NOMO-1 treated with dmso at 0.1 percent for 144 hours (cell line): ENCODE results near the gene HBZ.
"Not testable (repeated sequence)": the region's sequence is repeated elsewhere in the genome, so short reads cannot be mapped to it uniquely, and the experiment has no call there.

ENCODE experiments used
- DNase-seq: peaks from one replicate; lab custom pipeline; 2025; ENCODE audit not compliant: unreplicated experiment; lab: John Stamatoyannopoulos, UW

Gene HBZ

DNA sequence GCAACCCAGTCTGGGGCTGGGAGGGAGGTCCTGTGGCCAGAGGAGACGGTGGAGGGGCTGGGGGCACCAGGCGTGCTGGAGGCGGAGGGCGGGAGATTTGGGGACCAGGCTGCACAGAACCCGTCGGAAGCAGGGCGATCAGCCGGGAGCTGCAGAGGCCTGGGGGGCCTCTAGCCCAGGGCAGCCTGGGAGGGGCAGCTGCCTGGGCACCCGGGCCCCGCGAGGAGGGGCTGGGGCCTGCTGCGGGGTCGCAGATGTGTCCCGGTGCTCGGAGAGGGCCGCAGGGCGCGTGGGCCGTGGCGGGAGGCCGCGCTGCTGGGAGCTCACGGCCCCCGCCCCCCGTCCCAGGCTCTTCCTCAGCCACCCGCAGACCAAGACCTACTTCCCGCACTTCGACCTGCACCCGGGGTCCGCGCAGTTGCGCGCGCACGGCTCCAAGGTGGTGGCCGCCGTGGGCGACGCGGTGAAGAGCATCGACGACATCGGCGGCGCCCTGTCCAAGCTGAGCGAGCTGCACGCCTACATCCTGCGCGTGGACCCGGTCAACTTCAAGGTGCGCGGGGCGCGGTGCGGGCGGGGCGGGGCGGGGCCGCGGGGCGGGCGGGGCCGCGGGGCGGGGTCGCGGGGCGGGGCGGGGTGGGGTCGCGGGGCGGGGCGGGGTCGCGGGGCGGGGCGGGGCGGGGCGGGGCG is 11.8 kb downstream of the HBZ start:
- DNase-seq: not testable (repeated sequence)

DNA sequence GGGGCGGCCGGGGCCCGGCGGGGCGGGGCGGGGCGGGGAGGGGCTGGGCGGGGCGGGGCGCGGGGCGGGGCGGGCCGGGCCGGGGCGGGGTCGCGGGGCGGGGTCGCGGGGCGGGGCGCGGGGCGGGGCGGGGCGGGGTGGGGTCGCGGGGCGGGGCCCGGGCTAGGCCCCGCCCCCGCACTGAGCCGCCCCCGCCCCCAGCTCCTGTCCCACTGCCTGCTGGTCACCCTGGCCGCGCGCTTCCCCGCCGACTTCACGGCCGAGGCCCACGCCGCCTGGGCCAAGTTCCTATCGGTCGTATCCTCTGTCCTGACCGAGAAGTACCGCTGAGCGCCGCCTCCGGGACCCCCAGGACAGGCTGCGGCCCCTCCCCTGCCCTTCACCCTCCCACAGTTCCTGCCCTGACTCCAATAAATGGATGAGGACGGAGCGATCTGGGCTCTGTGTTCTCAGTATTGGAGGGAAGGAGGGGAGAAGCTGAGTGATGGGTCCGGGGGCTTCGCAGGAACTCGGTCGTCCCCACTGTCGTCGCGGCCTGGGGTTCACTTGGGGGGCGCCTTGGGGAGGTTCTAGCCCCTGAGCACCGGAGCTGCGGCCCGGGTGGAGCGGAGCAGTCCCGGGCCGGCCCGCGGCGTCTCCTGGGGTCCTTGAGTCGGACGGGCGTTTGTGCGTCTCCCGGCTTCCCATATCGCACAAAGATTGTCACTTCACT is 12.5 kb downstream of the HBZ start:
- DNase-seq: no peak

- no peak for DNase-seq
Measured at GRCh38 chr16:165539-166374, 13.3 kb downstream of the HBZ start, which contains the start of gene HBM. Gene HBM, plus strand, starts transcription at chr16:165978. Its CDS starts 20 bp downstream, at chr16:165998.

- DNase-seq: no peak
Measured at GRCh38 chr16:166375-167121, 14.1 kb downstream of the HBZ start.

DNA sequence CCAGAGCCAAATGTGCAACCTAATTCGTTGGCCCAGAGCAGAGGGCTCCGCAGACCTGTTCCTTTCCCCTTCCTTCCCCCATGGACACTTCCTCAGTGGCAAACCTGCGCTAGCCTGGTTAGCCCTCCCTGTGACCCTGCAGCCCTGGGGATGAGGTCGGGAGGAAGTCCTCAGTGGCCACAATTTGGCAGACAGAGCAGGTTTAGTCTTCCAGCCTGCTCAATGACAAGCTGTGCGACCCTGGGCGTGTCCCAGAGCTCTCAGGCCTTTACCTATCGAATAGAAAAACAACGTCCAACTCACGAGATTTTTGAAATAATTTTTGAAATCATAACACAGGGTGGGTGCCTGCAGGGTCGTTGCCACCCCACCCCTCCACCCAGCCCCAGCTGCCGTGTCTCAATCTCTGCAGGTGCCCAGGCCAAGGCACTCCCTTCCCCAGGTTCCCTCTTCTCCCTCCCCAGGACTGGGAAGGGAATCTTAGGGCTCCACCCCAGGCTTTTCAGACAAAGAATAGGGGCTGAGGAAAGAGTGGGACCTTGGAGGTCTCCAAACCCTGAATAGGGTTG is 14.8 kb downstream of the HBZ start:
- DNase-seq: no peak

DNA sequence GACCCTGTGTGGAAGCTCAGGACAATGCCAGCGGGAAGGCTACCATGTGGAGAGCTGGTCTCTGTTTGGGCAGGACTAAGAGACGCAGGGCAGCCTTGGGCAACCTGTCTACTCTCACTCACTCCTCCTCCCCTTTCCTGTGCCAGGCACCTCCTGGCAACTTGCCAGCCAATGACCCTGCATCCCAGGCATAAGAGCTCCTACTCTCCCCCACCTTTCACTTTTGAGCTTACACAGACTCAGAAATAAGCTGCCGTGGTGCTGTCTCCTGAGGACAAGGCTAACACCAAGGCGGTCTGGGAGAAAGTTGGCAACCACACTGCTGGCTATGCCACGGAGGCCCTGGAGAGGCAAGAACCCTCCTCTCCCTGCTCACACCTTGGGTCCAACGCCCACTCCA is 16.0 kb downstream of the HBZ start:
- DNase-seq: no peak

DNA sequence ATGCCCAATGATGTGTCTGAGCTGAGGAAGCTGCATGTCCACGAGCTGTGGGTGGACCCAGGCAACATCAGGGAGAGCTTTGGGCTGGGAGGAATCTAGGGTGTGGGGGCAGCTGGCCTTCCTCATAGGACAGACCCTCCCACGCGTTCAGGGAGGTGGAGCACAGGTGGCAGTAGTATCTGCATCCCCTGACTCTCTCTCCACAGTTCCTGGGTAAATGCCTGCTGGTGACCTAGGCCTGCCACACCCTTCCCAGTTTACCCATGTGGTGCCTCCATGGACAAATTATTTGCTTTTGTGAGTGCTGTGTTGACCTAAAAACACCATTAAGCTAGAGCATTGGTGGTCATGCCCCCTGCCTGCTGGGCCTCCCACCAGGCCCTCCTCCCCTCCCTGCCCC is 16.6 kb downstream of the HBZ start:
- DNase-seq: no peak

- DNase-seq: not testable (repeated sequence)
Measured at GRCh38 chr16:170088-170507, 17.7 kb downstream of the HBZ start.

DNA sequence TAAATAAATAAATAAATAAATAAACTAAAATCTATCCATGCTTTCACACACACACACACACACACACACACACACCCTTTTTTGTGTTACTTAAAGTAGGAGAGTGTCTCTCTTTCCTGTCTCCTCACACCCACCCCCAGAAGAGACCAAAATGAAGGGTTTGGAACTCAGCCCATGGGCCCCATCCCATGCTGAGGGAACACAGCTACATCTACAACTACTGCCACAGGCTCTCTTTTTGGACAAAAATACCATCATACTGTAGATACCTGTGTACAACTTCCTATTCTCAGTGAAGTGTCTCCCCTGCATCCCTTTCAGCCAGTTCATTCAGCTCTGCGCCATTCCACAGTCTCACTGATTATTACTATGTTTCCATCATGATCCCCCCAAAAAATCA is 18.3 kb downstream of the HBZ start:
- DNase-seq: no peak

DNA sequence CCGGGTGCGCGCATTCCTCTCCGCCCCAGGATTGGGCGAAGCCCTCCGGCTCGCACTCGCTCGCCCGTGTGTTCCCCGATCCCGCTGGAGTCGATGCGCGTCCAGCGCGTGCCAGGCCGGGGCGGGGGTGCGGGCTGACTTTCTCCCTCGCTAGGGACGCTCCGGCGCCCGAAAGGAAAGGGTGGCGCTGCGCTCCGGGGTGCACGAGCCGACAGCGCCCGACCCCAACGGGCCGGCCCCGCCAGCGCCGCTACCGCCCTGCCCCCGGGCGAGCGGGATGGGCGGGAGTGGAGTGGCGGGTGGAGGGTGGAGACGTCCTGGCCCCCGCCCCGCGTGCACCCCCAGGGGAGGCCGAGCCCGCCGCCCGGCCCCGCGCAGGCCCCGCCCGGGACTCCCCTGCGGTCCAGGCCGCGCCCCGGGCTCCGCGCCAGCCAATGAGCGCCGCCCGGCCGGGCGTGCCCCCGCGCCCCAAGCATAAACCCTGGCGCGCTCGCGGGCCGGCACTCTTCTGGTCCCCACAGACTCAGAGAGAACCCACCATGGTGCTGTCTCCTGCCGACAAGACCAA is 20.0 kb downstream of the HBZ start, which contains the start of gene HBA2:
TSS of gene HBA2 (plus strand) at position 503 of the 568 bp plus-strand sequence. CDS start at position 540, 37 bp downstream.
- DNase-seq: not testable (repeated sequence)

GRCh38 chr16:173211-173854 is 20.9 kb downstream of the HBZ start:
- DNase-seq: not testable (repeated sequence)

DNA sequence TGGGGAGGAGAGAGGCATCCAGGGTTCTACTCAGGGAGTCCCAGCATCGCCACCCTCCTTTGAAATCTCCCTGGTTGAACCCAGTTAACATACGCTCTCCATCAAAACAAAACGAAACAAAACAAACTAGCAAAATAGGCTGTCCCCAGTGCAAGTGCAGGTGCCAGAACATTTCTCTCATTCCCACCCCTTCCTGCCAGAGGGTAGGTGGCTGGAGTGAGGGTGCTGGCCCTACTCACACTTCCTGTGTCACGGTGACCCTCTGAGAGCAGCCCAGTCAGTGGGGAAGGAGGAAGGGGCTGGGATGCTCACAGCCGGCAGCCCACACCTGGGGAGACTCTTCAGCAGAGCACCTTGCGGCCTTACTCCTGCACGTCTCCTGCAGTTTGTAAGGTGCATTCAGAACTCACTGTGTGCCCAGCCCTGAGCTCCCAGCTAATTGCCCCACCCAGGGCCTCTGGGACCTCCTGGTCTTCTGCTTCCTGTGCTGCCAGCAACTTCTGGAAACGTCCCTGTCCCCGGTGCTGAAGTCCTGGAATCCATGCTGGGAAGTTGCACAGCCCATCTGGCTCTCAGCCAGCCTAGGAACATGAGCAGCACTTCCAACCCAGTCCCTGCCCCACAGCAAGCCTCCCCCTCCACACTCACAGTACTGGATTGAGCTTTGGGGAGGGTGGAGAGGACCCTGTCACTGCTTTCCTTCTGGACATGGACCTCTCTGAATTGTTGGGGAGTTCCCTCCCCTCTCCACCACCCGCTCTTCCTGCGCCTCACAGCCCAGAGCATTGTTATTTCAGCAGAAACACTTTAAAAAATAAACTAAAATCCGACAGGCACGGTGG is 21.7 kb downstream of the HBZ start:
- DNase-seq: not testable (repeated sequence)

DNA sequence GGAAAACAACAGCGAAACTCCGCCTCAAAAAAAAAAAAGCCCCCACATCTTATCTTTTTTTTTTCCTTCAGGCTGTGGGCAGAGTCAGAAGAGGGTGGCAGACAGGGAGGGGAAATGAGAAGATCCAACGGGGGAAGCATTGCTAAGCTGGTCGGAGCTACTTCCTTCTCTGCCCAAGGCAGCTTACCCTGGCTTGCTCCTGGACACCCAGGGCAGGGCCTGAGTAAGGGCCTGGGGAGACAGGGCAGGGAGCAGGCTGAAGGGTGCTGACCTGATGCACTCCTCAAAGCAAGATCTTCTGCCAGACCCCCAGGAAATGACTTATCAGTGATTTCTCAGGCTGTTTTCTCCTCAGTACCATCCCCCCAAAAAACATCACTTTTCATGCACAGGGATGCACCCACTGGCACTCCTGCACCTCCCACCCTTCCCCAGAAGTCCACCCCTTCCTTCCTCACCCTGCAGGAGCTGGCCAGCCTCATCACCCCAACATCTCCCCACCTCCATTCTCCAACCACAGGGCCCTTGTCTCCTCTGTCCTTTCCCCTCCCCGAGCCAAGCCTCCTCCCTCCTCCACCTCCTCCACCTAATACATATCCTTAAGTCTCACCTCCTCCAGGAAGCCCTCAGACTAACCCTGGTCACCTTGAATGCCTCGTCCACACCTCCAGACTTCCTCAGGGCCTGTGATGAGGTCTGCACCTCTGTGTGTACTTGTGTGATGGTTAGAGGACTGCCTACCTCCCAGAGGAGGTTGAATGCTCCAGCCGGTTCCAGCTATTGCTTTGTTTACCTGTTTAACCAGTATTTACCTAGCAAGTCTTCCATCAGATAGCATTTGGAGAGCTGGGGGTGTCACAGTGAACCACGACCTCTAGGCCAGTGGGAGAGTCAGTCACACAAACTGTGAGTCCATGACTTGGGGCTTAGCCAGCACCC is 22.8 kb downstream of the HBZ start:
- no peak for DNase-seq

DNA sequence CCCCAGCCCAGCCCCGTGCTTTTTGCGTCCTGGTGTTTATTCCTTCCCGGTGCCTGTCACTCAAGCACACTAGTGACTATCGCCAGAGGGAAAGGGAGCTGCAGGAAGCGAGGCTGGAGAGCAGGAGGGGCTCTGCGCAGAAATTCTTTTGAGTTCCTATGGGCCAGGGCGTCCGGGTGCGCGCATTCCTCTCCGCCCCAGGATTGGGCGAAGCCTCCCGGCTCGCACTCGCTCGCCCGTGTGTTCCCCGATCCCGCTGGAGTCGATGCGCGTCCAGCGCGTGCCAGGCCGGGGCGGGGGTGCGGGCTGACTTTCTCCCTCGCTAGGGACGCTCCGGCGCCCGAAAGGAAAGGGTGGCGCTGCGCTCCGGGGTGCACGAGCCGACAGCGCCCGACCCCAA is 23.6 kb downstream of the HBZ start:
- DNase-seq: not testable (repeated sequence)

GRCh38 chr16:176477-177382 is 24.3 kb downstream of the HBZ start, which contains the start of gene HBA1:
Gene HBA1, plus strand, starts transcription at chr16:176680. Its CDS starts 37 bp downstream, at chr16:176717.
- not testable (repeated sequence) for DNase-seq

GRCh38 chr16:177394-177822 is 25.0 kb downstream of the HBZ start:
- peak; percentile 100 for DNase-seq
